HCT116 (cell line): ENCODE results near the gene KRTAP13-1. TPM values are rescaled to one million over a fixed set of nuclear protein-coding genes. Genes with fewer than 3 reads are reported as not detected.

Source experiments
- ATAC-seq: fragments of 200-7000 bp; cut with Tn5 transposase; 2 replicates; pipeline ENCODE4 v1.9.1; 2020; ENCODE audit warnings: mild to moderate bottlenecking, moderate library complexity
- BruUV-seq: library from RNA; stranded (reverse); fragments of 400-500 nt; replicated peaks from 2 replicates; lab custom pipeline; 2021; lab: Mats Ljungman, UMichigan
- CTCF ChIA-PET: fragments of 300-600 bp; sonication (Branson Sonifier 250); formaldehyde crosslinking; loops from one replicate; lab custom pipeline; 2021; ENCODE audit warnings: antibody characterized with exemption; lab: Charles Lee
- POLR2A ChIA-PET: fragments of 300-600, 350-600 bp; sonication (Branson Sonifier 250); formaldehyde crosslinking; loops from one replicate; lab custom pipeline; 2021; ENCODE audit warnings: antibody characterized with exemption; lab: Charles Lee
- RAD21 ChIA-PET, 2 experiments: fragments of 300-600 bp; sonication (Branson Sonifier 250); formaldehyde crosslinking; loops; one replicate each; lab custom pipeline; 2023; ENCODE audit warnings: low total read pairs in 2 of 2; ENCODE audit not compliant: uncharacterized antibody in 2 of 2, unreplicated experiment in 2 of 2, low non-redundant PET in 1 of 2; lab: Charles Lee
- DNase-seq: peaks from one replicate; pipeline ENCODE4 v3.0.0-alpha.2; 2010; ENCODE audit warnings: low read depth, low spot score
- H2AFZ ChIP-seq: fragments of 200-600 bp; shearing (Covaris generic), sonication (generic); 2 replicates; pipeline ENCODE4 v1.6.1; 2017; ENCODE audit warnings: low read depth, mixed run types, mixed read lengths, antibody characterized with exemption, low read length; ENCODE audit not compliant: poor library complexity, severe bottlenecking
- H3K27ac ChIP-seq: 2 replicates; pipeline ENCODE4 v1.5.1; 2012; ENCODE audit warnings: low read depth, low read length
- H3K27me3 ChIP-seq: fragments of 200-600 bp; sonication (generic); 2 replicates; pipeline ENCODE4 v1.6.1; 2016; ENCODE audit warnings: mixed run types, low read length, mixed read lengths; ENCODE audit not compliant: insufficient read depth
- H3K36me3 ChIP-seq, 2 experiments: fragments of 200-500 bp in 1 of 2; fragments of 200-600 bp in 1 of 2; sonication (Bioruptor generic) in 1 of 2; sonication (generic) in 1 of 2; 2 replicates each; pipeline versions ENCODE4 v1.5.1 to v1.6.1; 2014 to 2016; ENCODE audit warnings: low read length in 2 of 2, inconsistent platforms in 1 of 2, mixed read lengths in 1 of 2, mixed run types in 1 of 2; ENCODE audit not compliant: insufficient read depth in 2 of 2, control insufficient read depth in 1 of 2
- H3K4me1 ChIP-seq, 2 experiments: fragments of 200-600 bp in 1 of 2; sonication (generic) in 1 of 2; 2 replicates each; pipeline versions ENCODE4 v1.5.1 to v1.6.1; 2012 to 2017; ENCODE audit warnings: low read length in 2 of 2, inconsistent platforms in 1 of 2, mild to moderate bottlenecking in 1 of 2, mixed read lengths in 1 of 2, mixed run types in 1 of 2, moderate library complexity in 1 of 2; ENCODE audit not compliant: insufficient read depth in 2 of 2, control insufficient read depth in 1 of 2
- H3K4me2 ChIP-seq: fragments of 200-600 bp; sonication (generic); 2 replicates; pipeline ENCODE4 v1.6.1; 2017; ENCODE audit warnings: mixed run types, low read length, mixed read lengths
- H3K4me3 ChIP-seq, 2 experiments: fragments of 200-600 bp in 1 of 2; sonication (generic) in 1 of 2; replicated peaks in 1 of 2; 2 replicates each; pipeline ENCODE4 v1.5.1; 2011 to 2016; ENCODE audit warnings: low read length in 2 of 2, control low read depth in 1 of 2, low read depth in 1 of 2, mild to moderate bottlenecking in 1 of 2, mixed read lengths in 1 of 2, mixed run types in 1 of 2
- H3K79me2 ChIP-seq: fragments of 200-600 bp; sonication (generic); 2 replicates; pipeline ENCODE4 v1.6.1; 2017; ENCODE audit warnings: mild to moderate bottlenecking, mixed run types, low read length, moderate library complexity, mixed read lengths; ENCODE audit not compliant: insufficient read depth
- H3K9ac ChIP-seq: fragments of 200-600 bp; sonication (generic); 2 replicates; pipeline ENCODE4 v1.6.1; 2016; ENCODE audit warnings: low read length, mixed read lengths
- H3K9me2 ChIP-seq: fragments of 200-600 bp; sonication (generic), shearing (Covaris generic); 2 replicates; pipeline ENCODE4 v1.6.1; 2017; ENCODE audit warnings: mixed run types, mild to moderate bottlenecking, moderate library complexity; ENCODE audit not compliant: insufficient read depth
- H3K9me3 ChIP-seq, 2 experiments: fragments of 200-500 bp in 1 of 2; fragments of 200-600 bp in 1 of 2; sonication (Bioruptor generic) in 1 of 2; sonication (generic) in 1 of 2; 2 replicates each; pipeline ENCODE4 v1.6.1; 2014 to 2017; ENCODE audit warnings: low read length in 2 of 2, mixed read lengths in 2 of 2, inconsistent platforms in 1 of 2, low read depth in 1 of 2, mild to moderate bottlenecking in 1 of 2, mixed run types in 1 of 2, moderate library complexity in 1 of 2; ENCODE audit not compliant: control insufficient read depth in 1 of 2, insufficient read depth in 1 of 2
- H4K20me1 ChIP-seq: fragments of 200-600 bp; sonication (generic), shearing (Covaris generic); 2 replicates; pipeline ENCODE4 v1.6.1; 2017; ENCODE audit warnings: mixed run types, mild to moderate bottlenecking, moderate library complexity; ENCODE audit not compliant: insufficient read depth
- CBX3 ChIP-seq: IDR thresholded peaks from 2 replicates; pipeline ENCODE4 v1.6.1; 2012; ENCODE audit warnings: low read depth
- CEBPB ChIP-seq: IDR thresholded peaks from 2 replicates; pipeline ENCODE4 v1.6.1; 2012; ENCODE audit warnings: low read depth
- CTCF ChIP-seq, 3 experiments: fragments of 200-600 bp in 1 of 3; sonication (generic) in 1 of 3; IDR thresholded peaks in 2 of 3; conservative IDR thresholded peaks in 1 of 3; 2 replicates each; pipeline ENCODE4 v1.5.1; 2012 to 2017; ENCODE audit warnings: low read depth in 2 of 3, low read length in 2 of 3, antibody characterized with exemption in 1 of 3, borderline replicate concordance in 1 of 3, control low read depth in 1 of 3, mild to moderate bottlenecking in 1 of 3, mixed read lengths in 1 of 3, mixed run types in 1 of 3, moderate library complexity in 1 of 3; ENCODE audit not compliant: insufficient read depth in 1 of 3
- EGR1 ChIP-seq: IDR thresholded peaks from 2 replicates; pipeline ENCODE4 v1.6.1; 2012; ENCODE audit warnings: low read depth
- ELF1 ChIP-seq: IDR thresholded peaks from 2 replicates; pipeline ENCODE4 v1.6.1; 2012; ENCODE audit warnings: low read depth, borderline replicate concordance
- FOSL1 ChIP-seq: IDR thresholded peaks from 2 replicates; pipeline ENCODE4 v1.6.1; 2012; ENCODE audit warnings: low read depth
- JUND ChIP-seq: IDR thresholded peaks from 2 replicates; pipeline ENCODE4 v1.6.1; 2012
- POLR2A ChIP-seq: IDR thresholded peaks from 2 replicates; pipeline ENCODE4 v1.7.0; 2011; ENCODE audit warnings: borderline replicate concordance; ENCODE audit not compliant: insufficient read depth, insufficient read length; ENCODE audit errors: extremely low read depth
- POLR2AphosphoS5 ChIP-seq: IDR thresholded peaks from 2 replicates; pipeline ENCODE4 v1.6.1; 2011; ENCODE audit warnings: mild to moderate bottlenecking, low read depth, low read length, moderate library complexity
- RAD21 ChIP-seq: IDR thresholded peaks from 2 replicates; pipeline ENCODE4 v1.6.1; 2012; ENCODE audit warnings: low read depth, mild to moderate bottlenecking
- REST ChIP-seq: IDR thresholded peaks from 2 replicates; pipeline ENCODE4 v1.6.1; 2012; ENCODE audit warnings: low read depth
- SIN3A ChIP-seq: IDR thresholded peaks from 2 replicates; pipeline ENCODE4 v1.6.1; 2012; ENCODE audit warnings: low read depth
- SP1 ChIP-seq: IDR thresholded peaks from 2 replicates; pipeline ENCODE4 v1.6.1; 2012; ENCODE audit warnings: low read depth
- SRF ChIP-seq: IDR thresholded peaks from 2 replicates; pipeline ENCODE4 v1.6.1; 2012; ENCODE audit warnings: low read depth
- YY1 ChIP-seq: IDR thresholded peaks from 2 replicates; pipeline ENCODE4 v1.6.1; 2011; ENCODE audit warnings: low read length, low read depth, moderate library complexity, mild to moderate bottlenecking; ENCODE audit not compliant: insufficient replicate concordance; ENCODE audit errors: extremely low read depth
- ZFX ChIP-seq: fragments of 450-650 bp; IDR thresholded peaks from 2 replicates; pipeline ENCODE4 v1.6.1; 2017
- intact Hi-C: fragments of 100-400 bp; cut with micrococcal nuclease; formaldehyde crosslinking; loops from 2 replicates; pipeline ENCODE4 v1.10.0; 2022
- total RNA-seq: library from RNA; stranded (reverse); gene quantifications from one replicate; pipeline ENCODE4 v1.2.1, GENCODE V29; 2021; ENCODE audit not compliant: unreplicated experiment
- TF ChIP-seq, protein P1 (sequence below): IDR thresholded peaks from 2 replicates; pipeline ENCODE4 v1.6.1; 2011; ENCODE audit warnings: mild to moderate bottlenecking, low read length, moderate library complexity; ENCODE audit not compliant: insufficient replicate concordance; ENCODE audit errors: extremely low read depth
- TF ChIP-seq, protein P2 (sequence below): IDR thresholded peaks from 2 replicates; pipeline ENCODE4 v1.6.1; 2012

The KRTAP13-1 gene
- total RNA-seq, 1 experiment from 2014 or later = not detected

GRCh38 chr21:30351534-30351933 is 44.3 kb upstream of the KRTAP13-1 start:
- H4K20me1 ChIP-seq = no peaks in the 10 kb centered on the region
- peaks cover 12 to 18% of the 10 kb centered on the region in 2 experiments; a peak in 3 of 4 replicates for H3K9me3 ChIP-seq
- POLR2A ChIA-PET = no interaction called here

More at GRCh38 chr21:30351534-30351933, 44.3 kb upstream of the KRTAP13-1 start:
- CTCF ChIA-PET = no interaction called here
- Histone ChIP-seq H2AFZ (no peak overlapping the region), H3K4me2 (no peak overlapping the region), H3K9me2 (no peaks in the 10 kb centered on the region), H3K4me3 (no peak overlapping the region), H3K9ac (no peak overlapping the region), H3K79me2 (no peaks in the 10 kb centered on the region), H3K4me1 (no peaks in the 10 kb centered on the region)
- no TSS peak for BruUV-seq
- no peak for TF ChIP-seq CTCF (IDR thresholded peaks at IDR 0.05 in 2 of 3, conservative IDR thresholded peaks at IDR 0.05 in 1 of 3; ENCODE audit: borderline replicate concordance in 1 of 3, insufficient read depth in 1 of 3, low read depth in 2 of 3, low read length in 2 of 3)
- TF ChIP-seq CEBPB = no peak
- TF ChIP-seq SRF = no peak
- TF ChIP-seq RAD21 = no peak
- TF ChIP-seq REST = no peak
- TF ChIP-seq, protein P1, sequence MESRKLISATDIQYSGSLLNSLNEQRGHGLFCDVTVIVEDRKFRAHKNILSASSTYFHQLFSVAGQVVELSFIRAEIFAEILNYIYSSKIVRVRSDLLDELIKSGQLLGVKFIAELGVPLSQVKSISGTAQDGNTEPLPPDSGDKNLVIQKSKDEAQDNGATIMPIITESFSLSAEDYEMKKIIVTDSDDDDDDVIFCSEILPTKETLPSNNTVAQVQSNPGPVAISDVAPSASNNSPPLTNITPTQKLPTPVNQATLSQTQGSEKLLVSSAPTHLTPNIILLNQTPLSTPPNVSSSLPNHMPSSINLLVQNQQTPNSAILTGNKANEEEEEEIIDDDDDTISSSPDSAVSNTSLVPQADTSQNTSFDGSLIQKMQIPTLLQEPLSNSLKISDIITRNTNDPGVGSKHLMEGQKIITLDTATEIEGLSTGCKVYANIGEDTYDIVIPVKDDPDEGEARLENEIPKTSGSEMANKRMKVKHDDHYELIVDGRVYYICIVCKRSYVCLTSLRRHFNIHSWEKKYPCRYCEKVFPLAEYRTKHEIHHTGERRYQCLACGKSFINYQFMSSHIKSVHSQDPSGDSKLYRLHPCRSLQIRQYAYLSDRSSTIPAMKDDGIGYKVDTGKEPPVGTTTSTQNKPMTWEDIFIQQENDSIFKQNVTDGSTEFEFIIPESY = no peak
- no peak for TF ChIP-seq POLR2AphosphoS5
- no peak for TF ChIP-seq SIN3A
- no peak for TF ChIP-seq JUND
- TF ChIP-seq SP1 = no peak
- no peak for TF ChIP-seq CBX3
- no peak for TF ChIP-seq POLR2A
- no peak for TF ChIP-seq FOSL1
- no peak for TF ChIP-seq EGR1
- no peak for TF ChIP-seq YY1
- TF ChIP-seq ELF1 = no peak
- no peak for TF ChIP-seq ZFX
- TF ChIP-seq, protein P2, sequence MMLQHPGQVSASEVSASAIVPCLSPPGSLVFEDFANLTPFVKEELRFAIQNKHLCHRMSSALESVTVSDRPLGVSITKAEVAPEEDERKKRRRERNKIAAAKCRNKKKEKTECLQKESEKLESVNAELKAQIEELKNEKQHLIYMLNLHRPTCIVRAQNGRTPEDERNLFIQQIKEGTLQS = no peak
- TF ChIP-seq, all 23 proteins: peak for 0
- RAD21 ChIA-PET = no interaction called here
- intact Hi-C loops = no loop called here
- ATAC-seq (no peak), DNase-seq (no peak)
- no peaks in the 10 kb centered on the region for H3K27me3 ChIP-seq
- H3K36me3 ChIP-seq = no peaks in the 10 kb centered on the region
- no peak overlapping the region for H3K27ac ChIP-seq
